Measurements from ENCODE around the gene PECR. TPM values are rescaled to one million over a fixed set of nuclear protein-coding genes. Genes with fewer than 3 reads are reported as not detected.
A peak's percentile ranks its signal among the peaks of the same experiment; 100 is the strongest.

PECR gene
- total RNA-seq, 1 donor from 2014 or later, result 21.2 TPM

- Mint-ChIP-seq H3K4me3 (no peak overlapping the region), H3K27ac (no peak overlapping the region), H3K27me3 (ENCODE audit: insufficient read depth, low read depth) (no peaks in the 10 kb centered on the region), H3K9me3 (no peaks in the 10 kb centered on the region), H3K4me1 (no peaks in the 10 kb centered on the region), H3K36me3 (peaks cover 12% of the 10 kb centered on the region)
- Histone ChIP-seq H3K79me2 (ENCODE audit: low read depth) (no peaks in the 10 kb centered on the region), H3K9ac (no peak overlapping the region), H3K4me1 (no peaks in the 10 kb centered on the region), H2AFZ (replicated peaks) (no peak overlapping the region), H3K4me2 (no peak overlapping the region), H3K27me3 (no peaks in the 10 kb centered on the region), H3F3A (ENCODE audit: low read depth) (no peaks in the 10 kb centered on the region), H3K9me3 (ENCODE audit: low read depth) (no peaks in the 10 kb centered on the region), H3K36me3 (peaks cover 5% of the 10 kb centered on the region), H4K20me1 (ENCODE audit: low read depth) (no peaks in the 10 kb centered on the region), H3K27ac (no peak overlapping the region), H3K4me3 (no peak overlapping the region)
- TF ChIP-seq EZH2 (IDR thresholded peaks at IDR 0.05), result no peak
- no peak for TF ChIP-seq EZH2phosphoT487 (IDR thresholded peaks at IDR 0.05)
- no peak for TF ChIP-seq CTCF (IDR thresholded peaks at IDR 0.05)
- DNase-seq (ENCODE audit: low spot score), result no peak
Observed at GRCh38 chr2:216064665-216065064, 16.9 kb downstream of the PECR start.

- Histone ChIP-seq H3K27ac (no peak overlapping the region), H3K4me1 (no peaks in the 10 kb centered on the region), H3K4me2 (no peak overlapping the region), H3K9me3 (ENCODE audit: low read depth) (no peaks in the 10 kb centered on the region), H2AFZ (replicated peaks) (no peak overlapping the region), H3K36me3 (peaks cover 10% of the 10 kb centered on the region), H3K79me2 (ENCODE audit: low read depth) (no peaks in the 10 kb centered on the region), H3F3A (ENCODE audit: low read depth) (no peaks in the 10 kb centered on the region), H3K9ac (no peak overlapping the region), H3K27me3 (no peaks in the 10 kb centered on the region), H3K4me3 (no peak overlapping the region), H4K20me1 (ENCODE audit: low read depth) (no peaks in the 10 kb centered on the region)
- no peak overlapping the region for H3K27ac Mint-ChIP-seq
- peaks cover 9% of the 10 kb centered on the region for H3K36me3 Mint-ChIP-seq
- H3K27me3 Mint-ChIP-seq (ENCODE audit: insufficient read depth, low read depth), result no peaks in the 10 kb centered on the region
- DNase-seq (ENCODE audit: low spot score), result peak; percentile 18
- no peak overlapping the region for H3K4me3 Mint-ChIP-seq
- no peaks in the 10 kb centered on the region for H3K4me1 Mint-ChIP-seq
- TF ChIP-seq EZH2 (IDR thresholded peaks at IDR 0.05) (no peak), CTCF (IDR thresholded peaks at IDR 0.05) (peak; percentile 47), EZH2phosphoT487 (IDR thresholded peaks at IDR 0.05) (no peak)
- H3K9me3 Mint-ChIP-seq, result no peaks in the 10 kb centered on the region
Observed at GRCh38 chr2:216064014-216064630, 17.5 kb downstream of the PECR start.

GRCh38 chr2:216059233-216059834, 22.3 kb downstream of the PECR start:
- no peaks in the 10 kb centered on the region for H3K9me3 Mint-ChIP-seq
- Histone ChIP-seq H2AFZ (replicated peaks) (no peak overlapping the region), H3K27ac (no peak overlapping the region), H3K9me3 (ENCODE audit: low read depth) (no peaks in the 10 kb centered on the region), H3K79me2 (ENCODE audit: low read depth) (no peaks in the 10 kb centered on the region), H3F3A (ENCODE audit: low read depth) (no peaks in the 10 kb centered on the region), H3K4me1 (no peaks in the 10 kb centered on the region), H3K36me3 (peaks cover 10% of the 10 kb centered on the region), H4K20me1 (ENCODE audit: low read depth) (no peaks in the 10 kb centered on the region), H3K4me3 (no peak overlapping the region), H3K27me3 (no peaks in the 10 kb centered on the region), H3K4me2 (no peak overlapping the region), H3K9ac (no peak overlapping the region)
- no peak for TF ChIP-seq EZH2 (IDR thresholded peaks at IDR 0.05)
- TF ChIP-seq EZH2phosphoT487 (IDR thresholded peaks at IDR 0.05), result no peak
- peak; percentile 16 for TF ChIP-seq CTCF (IDR thresholded peaks at IDR 0.05)
- peaks cover 3% of the 10 kb centered on the region for H3K36me3 Mint-ChIP-seq
- no peaks in the 10 kb centered on the region for H3K27me3 Mint-ChIP-seq (ENCODE audit: insufficient read depth, low read depth)
- H3K4me1 Mint-ChIP-seq, result no peaks in the 10 kb centered on the region
- no peak overlapping the region for H3K4me3 Mint-ChIP-seq
- DNase-seq (ENCODE audit: low spot score), result no peak
- H3K27ac Mint-ChIP-seq, result no peak overlapping the region

All from neural progenitor cell (in vitro differentiated cells).